HepG2 (cell line): ENCODE measurements around the gene MINDY1. TPM values are rescaled to one million over a fixed set of nuclear protein-coding genes. Genes with fewer than 3 reads are reported as not detected.
A peak's percentile ranks its signal among the peaks of the same experiment; 100 is the strongest.

Source experiments
- GZF1 ChIP-seq: sonication (generic); formaldehyde crosslinking; IDR thresholded peaks from 2 replicates; pipeline ENCODE4 v1.5.1; 2020; ENCODE audit warnings: mild to moderate bottlenecking, missing genetic modification reagents
- MED1 ChIP-seq: sonication (generic); formaldehyde crosslinking; IDR thresholded peaks from 2 replicates; pipeline ENCODE4 v1.4.0; 2020; ENCODE audit warnings: missing genetic modification reagents
- MYPOP ChIP-seq: sonication (generic); formaldehyde crosslinking; IDR thresholded peaks from 2 replicates; pipeline ENCODE4 v1.8.1; 2023; ENCODE audit warnings: mild to moderate bottlenecking, moderate library complexity, missing genetic modification reagents
- NFKBIZ ChIP-seq: IDR thresholded peaks from 2 replicates; pipeline ENCODE4 v1.6.1; 2018; ENCODE audit warnings: missing genetic modification reagents, missing compliant biosample characterization
- NR2F1 ChIP-seq, 2 experiments: fragments of 450-650 bp in 1 of 2; formaldehyde crosslinking in 1 of 2; IDR thresholded peaks; 2 replicates each; pipeline versions ENCODE4 v1.5.0 to v1.6.1; 2016 to 2020; ENCODE audit warnings: mild to moderate bottlenecking in 1 of 2, missing compliant biosample characterization in 1 of 2, missing genetic modification reagents in 1 of 2, moderate library complexity in 1 of 2
- NR2F6 ChIP-seq, 2 experiments: IDR thresholded peaks; 2 replicates each; pipeline ENCODE4 v1.6.1; 2016; ENCODE audit warnings: antibody characterized with exemption in 1 of 2, mild to moderate bottlenecking in 1 of 2
- SALL1 ChIP-seq: sonication (generic); formaldehyde crosslinking; IDR thresholded peaks from 2 replicates; pipeline ENCODE4 v1.8.0; 2022; ENCODE audit warnings: mild to moderate bottlenecking, missing genetic modification reagents
- SMAD3 ChIP-seq: sonication (generic); formaldehyde crosslinking; IDR thresholded peaks from 2 replicates; pipeline ENCODE4 v1.4.0; 2020; ENCODE audit warnings: missing genetic modification reagents
- ZFP91 ChIP-seq: sonication (generic); formaldehyde crosslinking; IDR thresholded peaks from 2 replicates; pipeline ENCODE4 v1.9.0; 2022; ENCODE audit warnings: missing genetic modification reagents, mild to moderate bottlenecking, borderline replicate concordance
- ZNF281 ChIP-seq: sonication (generic); formaldehyde crosslinking; IDR thresholded peaks from 2 replicates; pipeline ENCODE4 v1.4.0; 2020; ENCODE audit warnings: missing genetic modification reagents, borderline replicate concordance
- ZNF747 ChIP-seq: sonication (generic); formaldehyde crosslinking; IDR thresholded peaks from 2 replicates; pipeline ENCODE4 v1.8.1; 2023; ENCODE audit warnings: missing genetic modification reagents, mild to moderate bottlenecking, borderline replicate concordance
- ZNF782 ChIP-seq: sonication (generic); formaldehyde crosslinking; IDR thresholded peaks from 2 replicates; pipeline ENCODE4 v1.4.0; 2020; ENCODE audit warnings: missing genetic modification reagents, mild to moderate bottlenecking, borderline replicate concordance
- ZNF841 ChIP-seq: sonication (generic); formaldehyde crosslinking; IDR thresholded peaks from 2 replicates; pipeline ENCODE4 v1.8.1; 2023; ENCODE audit warnings: missing genetic modification reagents, borderline replicate concordance
- ZSCAN29 ChIP-seq: sonication (generic); formaldehyde crosslinking; conservative IDR thresholded peaks from 2 replicates; pipeline ENCODE4 v1.4.0; 2020; ENCODE audit warnings: mild to moderate bottlenecking, missing genetic modification reagents
- ZSCAN31 ChIP-seq: sonication (generic); formaldehyde crosslinking; IDR thresholded peaks from 2 replicates; pipeline ENCODE4 v1.5.0; 2020; ENCODE audit warnings: low read depth, mild to moderate bottlenecking, missing genetic modification reagents
- polyA plus RNA-seq, 8 experiments: library from polyadenylated mRNA; depleted of rRNA in 3 of 8; stranded (reverse) in 7 of 8; unstranded in 1 of 8; fragments of >200 nt; fragmentation: Illumina TruSeq in 4 of 8; extraction: Trizol in 4 of 8; gene quantifications; 2 replicates each; pipeline versions ENCODE4 v1.2.1 to v1.2.3, GENCODE V29; 2011 to 2016; ENCODE audit warnings: low read depth in 4 of 8, missing spikeins in 1 of 8, mixed read lengths in 1 of 8; ENCODE audit not compliant: insufficient read depth in 1 of 8
- total RNA-seq, 5 experiments: library from RNA; depleted of rRNA; stranded (reverse); fragments of >200 nt; fragmentation: Illumina TruSeq; extraction: Trizol; gene quantifications; 2 replicates each; pipeline ENCODE4 v1.2.3, GENCODE V29; 2016; ENCODE audit warnings: low read depth in 1 of 5
- TF ChIP-seq, protein P1 (sequence below): sonication (generic); formaldehyde crosslinking; IDR thresholded peaks from 2 replicates; pipeline ENCODE4 v1.4.0; 2020; ENCODE audit warnings: missing genetic modification reagents, borderline replicate concordance

The MINDY1 gene
- total and polyA plus RNA-seq, 2 of the 13 experiments (the other 11 are each of a cell fraction or from before 2014, with no cell fraction given), result 11.1 to 15.0 TPM

DNA sequence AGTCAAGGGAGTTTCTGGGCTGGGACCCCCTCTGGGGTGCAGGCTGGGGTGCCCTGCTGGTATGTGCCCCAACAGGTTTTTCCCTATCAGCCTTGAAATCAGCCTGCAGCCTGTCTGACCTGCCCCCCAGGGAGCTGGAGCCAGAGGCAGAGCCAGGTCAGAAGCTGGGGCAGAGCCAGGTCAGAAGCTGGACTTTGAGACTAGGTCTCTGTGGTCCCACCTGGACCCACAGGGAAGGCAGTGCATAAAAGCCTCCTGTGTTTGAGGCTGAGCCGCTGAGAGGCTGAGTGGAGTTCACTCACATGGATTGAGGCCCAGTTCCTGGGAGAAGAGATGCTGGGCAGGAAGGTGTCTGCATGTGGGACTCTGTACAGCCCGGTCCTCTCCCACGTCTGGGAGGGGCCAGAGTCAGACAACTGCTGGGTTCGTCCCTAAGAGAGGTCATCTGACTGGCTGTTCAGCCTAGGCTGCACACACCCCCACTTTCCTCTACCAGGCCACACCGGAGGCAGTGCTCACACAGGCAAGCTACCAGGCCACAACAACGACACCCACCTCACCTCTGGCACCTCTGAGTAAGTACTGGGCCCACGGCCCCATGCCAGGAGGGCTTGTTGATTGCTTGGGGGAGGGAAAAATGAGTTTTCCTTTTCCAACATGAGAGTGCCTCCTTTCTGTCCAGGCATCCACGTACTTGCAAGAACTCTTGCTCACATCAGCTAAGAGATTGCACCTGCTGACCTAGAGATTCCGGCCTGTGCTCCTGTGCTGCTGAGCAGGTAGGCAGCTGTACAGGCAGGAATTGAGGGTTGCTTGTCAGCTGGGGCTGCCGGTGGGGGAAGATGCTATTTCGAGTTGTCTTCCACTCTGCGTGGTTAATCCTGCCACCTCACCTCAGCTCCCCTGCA lies 24.6 kb downstream of the MINDY1 start, which contains the start of gene ANXA9 (continued):
- TF ChIP-seq ZNF281 (CRISPR knock-in tag) (peak; percentile 76), ZSCAN31 (CRISPR knock-in tag) (peak; percentile 81; the same call in 1 of the 2 replicates), ZNF841 (CRISPR knock-in tag) (no peak), NFKBIZ (0 out of 2 replicates have a peak, but pooled peaks have one; percentile 34), NR2F1 (CRISPR knock-in tag; IDR thresholded peaks at IDR 0.05) (peak in 1 of 2 experiments; percentile 72; a peak in 2 of 4 replicates), MED1 (CRISPR knock-in tag) (peak; percentile 73; the same call in 1 of the 2 replicates), ZNF747 (CRISPR knock-in tag) (peak; percentile 52; the same call in 1 of the 2 replicates), GZF1 (0 out of 2 replicates have a peak, but pooled peaks have one; percentile 9), ZFP91 (CRISPR knock-in tag) (peak; percentile 64; the same call in 1 of the 2 replicates), SMAD3 (CRISPR knock-in tag) (peak; percentile 21; the same call in 1 of the 2 replicates), ZSCAN29 (CRISPR knock-in tag) (peak; percentile 72; the same call in 1 of the 2 replicates), ZNF782 (peak; percentile 30; the same call in 1 of the 2 replicates), NR2F6 (IDR thresholded peaks at IDR 0.05) (peak; percentile 67; the same call in 1 of the 2 replicates), NR2F6 (CRISPR knock-in tag; IDR thresholded peaks at IDR 0.05) (peak; percentile 85), SALL1 (peak; percentile 83), MYPOP (CRISPR knock-in tag) (0 out of 2 replicates have a peak, but pooled peaks have one; percentile 24)
- TF ChIP-seq, protein P1, sequence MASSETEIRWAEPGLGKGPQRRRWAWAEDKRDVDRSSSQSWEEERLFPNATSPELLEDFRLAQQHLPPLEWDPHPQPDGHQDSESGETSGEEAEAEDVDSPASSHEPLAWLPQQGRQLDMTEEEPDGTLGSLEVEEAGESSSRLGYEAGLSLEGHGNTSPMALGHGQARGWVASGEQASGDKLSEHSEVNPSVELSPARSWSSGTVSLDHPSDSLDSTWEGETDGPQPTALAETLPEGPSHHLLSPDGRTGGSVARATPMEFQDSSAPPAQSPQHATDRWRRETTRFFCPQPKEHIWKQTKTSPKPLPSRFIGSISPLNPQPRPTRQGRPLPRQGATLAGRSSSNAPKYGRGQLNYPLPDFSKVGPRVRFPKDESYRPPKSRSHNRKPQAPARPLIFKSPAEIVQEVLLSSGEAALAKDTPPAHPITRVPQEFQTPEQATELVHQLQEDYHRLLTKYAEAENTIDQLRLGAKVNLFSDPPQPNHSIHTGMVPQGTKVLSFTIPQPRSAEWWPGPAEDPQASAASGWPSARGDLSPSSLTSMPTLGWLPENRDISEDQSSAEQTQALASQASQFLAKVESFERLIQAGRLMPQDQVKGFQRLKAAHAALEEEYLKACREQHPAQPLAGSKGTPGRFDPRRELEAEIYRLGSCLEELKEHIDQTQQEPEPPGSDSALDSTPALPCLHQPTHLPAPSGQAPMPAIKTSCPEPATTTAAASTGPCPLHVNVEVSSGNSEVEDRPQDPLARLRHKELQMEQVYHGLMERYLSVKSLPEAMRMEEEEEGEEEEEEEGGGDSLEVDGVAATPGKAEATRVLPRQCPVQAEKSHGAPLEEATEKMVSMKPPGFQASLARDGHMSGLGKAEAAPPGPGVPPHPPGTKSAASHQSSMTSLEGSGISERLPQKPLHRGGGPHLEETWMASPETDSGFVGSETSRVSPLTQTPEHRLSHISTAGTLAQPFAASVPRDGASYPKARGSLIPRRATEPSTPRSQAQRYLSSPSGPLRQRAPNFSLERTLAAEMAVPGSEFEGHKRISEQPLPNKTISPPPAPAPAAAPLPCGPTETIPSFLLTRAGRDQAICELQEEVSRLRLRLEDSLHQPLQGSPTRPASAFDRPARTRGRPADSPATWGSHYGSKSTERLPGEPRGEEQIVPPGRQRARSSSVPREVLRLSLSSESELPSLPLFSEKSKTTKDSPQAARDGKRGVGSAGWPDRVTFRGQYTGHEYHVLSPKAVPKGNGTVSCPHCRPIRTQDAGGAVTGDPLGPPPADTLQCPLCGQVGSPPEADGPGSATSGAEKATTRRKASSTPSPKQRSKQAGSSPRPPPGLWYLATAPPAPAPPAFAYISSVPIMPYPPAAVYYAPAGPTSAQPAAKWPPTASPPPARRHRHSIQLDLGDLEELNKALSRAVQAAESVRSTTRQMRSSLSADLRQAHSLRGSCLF (CRISPR knock-in tag), result no peak
